Measurements from ENCODE around the gene CIAO3. TPM values are rescaled to one million over a fixed set of nuclear protein-coding genes. Genes with fewer than 3 reads are reported as not detected.
"Not testable (repeated sequence)": the region's sequence is repeated elsewhere in the genome, so short reads cannot be mapped to it uniquely, and the experiment has no call there.

Gene CIAO3
- total RNA-seq, 2 experiments from 2014 or later = 33.3 to 38.2 TPM

- no peak overlapping the region for H3K4me3 Mint-ChIP-seq
- CTCF ChIA-PET = no interaction called here
- TF ChIP-seq CTCF (IDR thresholded peaks at IDR 0.05) = no peak
- H3K9me3 Mint-ChIP-seq = no peaks in the 10 kb centered on the region
- DNase-seq (peak in 1 of 14 experiments; percentile 26), ATAC-seq (ENCODE audit: poor library complexity) (no peak)
- Histone ChIP-seq H3K36me3 (ENCODE audit: insufficient read depth, low read length) (no peaks in the 10 kb centered on the region), H3K4me3 (ENCODE audit: low read length) (no peak overlapping the region), H3K27ac (ENCODE audit: low read depth in 1 of 2, low read length in 2 of 2) (no peak overlapping the region), H3K27me3 (ENCODE audit: control insufficient read depth in 1 of 2, insufficient read depth in 2 of 2, low read length in 2 of 2) (no peaks in the 10 kb centered on the region), H3K9me3 (ENCODE audit: control insufficient read depth in 1 of 2, insufficient read depth in 1 of 2, low read length in 2 of 2) (no peaks in the 10 kb centered on the region), H3K4me1 (ENCODE audit: insufficient read depth, low read length) (peaks cover 6% of the 10 kb centered on the region)
- no peaks in the 10 kb centered on the region for H3K36me3 Mint-ChIP-seq (ENCODE audit: low read depth)
- no peaks in the 10 kb centered on the region for H3K27me3 Mint-ChIP-seq
- intact Hi-C loops (cut with DNase I, micrococcal nuclease) = no loop called here
- POLR2A ChIA-PET = no interaction called here
- no peaks in the 10 kb centered on the region for H3K4me1 Mint-ChIP-seq (ENCODE audit: low read depth)
- H3K27ac Mint-ChIP-seq = no peak overlapping the region
Measured at GRCh38 chr16:745739-746138, 4.9 kb upstream of the CIAO3 start.

GRCh38 chr16:743794-744500 is 3.1 kb upstream of the CIAO3 start:
- H3K36me3 Mint-ChIP-seq (ENCODE audit: low read depth) = no peaks in the 10 kb centered on the region
- Histone ChIP-seq H3K36me3 (ENCODE audit: insufficient read depth, low read length) (peaks cover 6% of the 10 kb centered on the region), H3K27me3 (ENCODE audit: control insufficient read depth in 1 of 2, insufficient read depth in 2 of 2, low read length in 2 of 2) (no peaks in the 10 kb centered on the region), H3K4me3 (ENCODE audit: low read length) (no peak overlapping the region), H3K27ac (ENCODE audit: low read depth in 1 of 2, low read length in 2 of 2) (no peak overlapping the region), H3K9me3 (ENCODE audit: control insufficient read depth in 1 of 2, insufficient read depth in 1 of 2, low read length in 2 of 2) (no peaks in the 10 kb centered on the region), H3K4me1 (ENCODE audit: insufficient read depth, low read length) (peaks cover 20% of the 10 kb centered on the region)
- POLR2A ChIA-PET = interaction anchor here (0.8 kb wide), 1 partner anchor 19 kb away, joined by 4 read pairs; no protein-coding TSS in a partner anchor
- H3K27ac Mint-ChIP-seq = no peak overlapping the region
- intact Hi-C loops (cut with DNase I, micrococcal nuclease) = no loop called here
- ATAC-seq (ENCODE audit: poor library complexity) = no peak
- CTCF ChIA-PET = no interaction called here
- TF ChIP-seq CTCF (IDR thresholded peaks at IDR 0.05) = no peak
- no peaks in the 10 kb centered on the region for H3K9me3 Mint-ChIP-seq
- no peak overlapping the region for H3K4me3 Mint-ChIP-seq
- no peaks in the 10 kb centered on the region for H3K27me3 Mint-ChIP-seq
- peak in 1 of 14 experiments; percentile 37 for DNase-seq
- H3K4me1 Mint-ChIP-seq (ENCODE audit: low read depth) = no peaks in the 10 kb centered on the region

- H3K36me3 ChIP-seq (ENCODE audit: insufficient read depth, low read length); H3K27ac ChIP-seq (ENCODE audit: low read depth in 1 of 2, low read length in 2 of 2); ATAC-seq (ENCODE audit: poor library complexity); H3K4me1 Mint-ChIP-seq (ENCODE audit: low read depth); DNase-seq; H3K4me3 Mint-ChIP-seq; H3K27me3 Mint-ChIP-seq; H3K27ac Mint-ChIP-seq; POLR2A ChIA-PET; CTCF ChIA-PET; H3K36me3 Mint-ChIP-seq (ENCODE audit: low read depth); H3K9me3 Mint-ChIP-seq; H3K4me3 ChIP-seq (ENCODE audit: low read length); H3K27me3 ChIP-seq (ENCODE audit: control insufficient read depth in 1 of 2, insufficient read depth in 2 of 2, low read length in 2 of 2); intact Hi-C loops (cut with DNase I, micrococcal nuclease); H3K9me3 ChIP-seq (ENCODE audit: control insufficient read depth in 1 of 2, insufficient read depth in 1 of 2, low read length in 2 of 2): not testable (repeated sequence)
- H3K4me1 ChIP-seq (ENCODE audit: insufficient read depth, low read length) = peaks cover 20% of the 10 kb centered on the region
Measured at GRCh38 chr16:742894-743293, 2.1 kb upstream of the CIAO3 start.
